Daoy (cell line): ENCODE measurements around the gene GAS2L3. TPM values are rescaled to one million over a fixed set of nuclear protein-coding genes. Genes with fewer than 3 reads are reported as not detected.

ENCODE experiments used
- DNase-seq: peaks from one replicate; pipeline ENCODE4 v3.0.0-alpha.2; 2015; ENCODE audit warnings: low read depth
- total RNA-seq: library from RNA; depleted of rRNA; stranded (reverse); fragments of >200 nt; shearing (Covaris generic); gene quantifications from 2 replicates; pipeline ENCODE4 v1.2.3, GENCODE V29; 2014; rRNA removed

The GAS2L3 gene
- total RNA-seq, 1 experiment from 2014 or later = 38.0 TPM

DNA sequence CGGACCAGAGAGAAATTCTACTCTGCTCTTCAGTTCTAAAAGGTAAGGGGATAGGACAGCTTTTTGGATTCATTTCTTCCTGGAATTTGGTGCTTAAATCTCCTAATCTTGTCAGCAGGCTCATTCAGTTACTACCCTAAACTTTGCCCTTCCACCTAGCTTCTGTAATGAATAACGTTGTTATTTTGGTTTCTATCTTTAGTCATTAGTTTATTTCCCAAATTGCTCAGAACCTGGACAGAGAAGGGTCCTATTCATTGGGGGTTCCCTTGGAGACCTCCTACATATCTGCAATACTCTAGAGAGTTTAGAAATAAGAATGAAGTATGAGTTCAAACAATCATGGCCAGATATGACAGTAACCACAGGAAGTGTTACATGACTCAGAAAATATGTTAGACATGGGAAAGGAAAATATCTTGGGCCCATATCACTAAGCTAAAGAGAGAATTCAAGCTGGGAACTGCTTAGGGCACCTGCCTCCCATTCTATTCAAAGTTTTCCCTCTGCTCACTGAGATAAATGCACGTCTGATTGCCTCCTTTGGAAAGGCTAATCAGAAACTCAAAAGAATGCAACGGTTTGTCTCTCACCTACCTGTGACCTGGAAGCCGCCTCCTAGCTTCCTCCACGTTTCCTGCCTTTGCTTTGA lies 87.9 kb downstream of the GAS2L3 start:
- DNase-seq = peak; percentile 51

- DNase-seq = no peak
These were observed 93.1 kb downstream of the GAS2L3 start for GRCh38 chr12:100666588-100666987.

GRCh38 chr12:100668945-100669536 lies 95.6 kb downstream of the GAS2L3 start:
- peak; percentile 79 for DNase-seq

DNA sequence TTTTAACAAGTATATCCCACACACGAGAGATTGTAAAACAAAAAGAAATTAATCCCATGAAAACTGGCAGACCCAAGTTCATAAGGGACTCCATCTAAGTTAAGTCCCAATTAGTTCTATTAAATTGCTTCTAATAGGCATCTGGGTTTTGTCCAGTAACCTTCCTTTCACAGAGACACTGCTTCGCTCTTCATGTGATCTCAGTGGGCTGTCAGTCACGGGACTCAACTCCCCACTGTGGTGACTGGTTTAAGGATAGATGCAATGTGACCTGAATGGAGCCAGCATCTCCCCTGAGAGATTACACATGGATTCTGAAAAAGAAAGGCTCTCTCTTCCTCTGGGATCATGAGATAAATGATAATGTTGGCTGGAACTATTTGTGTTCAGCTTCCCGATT lies 96.4 kb downstream of the GAS2L3 start:
- no peak for DNase-seq

- DNase-seq = no peak
These were observed 98.1 kb downstream of the GAS2L3 start for GRCh38 chr12:100671396-100672074.

DNA sequence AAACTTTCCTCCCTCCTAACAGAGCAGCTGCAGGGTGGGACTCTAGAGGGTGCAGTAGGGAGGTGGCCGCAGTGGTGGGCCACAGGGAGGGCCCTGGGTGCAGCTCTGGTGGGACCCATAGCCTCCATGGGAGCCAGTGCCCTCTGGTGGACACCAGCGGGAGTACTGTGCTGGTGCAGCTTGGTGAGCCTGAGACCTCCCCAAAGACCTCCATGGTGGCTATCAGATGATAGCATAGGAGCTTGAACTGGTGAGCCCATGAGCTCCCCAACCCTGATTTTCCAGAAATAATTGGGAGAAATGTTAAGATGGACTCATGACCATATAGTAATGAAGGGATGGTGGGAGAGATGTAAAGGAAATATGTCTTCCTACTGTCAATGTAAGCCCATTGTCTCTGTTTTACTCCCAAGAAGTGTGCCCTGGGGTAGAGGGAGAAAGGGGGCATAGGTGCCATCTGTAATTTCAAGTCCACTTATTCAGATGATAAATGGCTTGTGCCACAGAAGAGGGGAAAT lies 98.7 kb downstream of the GAS2L3 start:
- DNase-seq = peak; percentile 45

DNA sequence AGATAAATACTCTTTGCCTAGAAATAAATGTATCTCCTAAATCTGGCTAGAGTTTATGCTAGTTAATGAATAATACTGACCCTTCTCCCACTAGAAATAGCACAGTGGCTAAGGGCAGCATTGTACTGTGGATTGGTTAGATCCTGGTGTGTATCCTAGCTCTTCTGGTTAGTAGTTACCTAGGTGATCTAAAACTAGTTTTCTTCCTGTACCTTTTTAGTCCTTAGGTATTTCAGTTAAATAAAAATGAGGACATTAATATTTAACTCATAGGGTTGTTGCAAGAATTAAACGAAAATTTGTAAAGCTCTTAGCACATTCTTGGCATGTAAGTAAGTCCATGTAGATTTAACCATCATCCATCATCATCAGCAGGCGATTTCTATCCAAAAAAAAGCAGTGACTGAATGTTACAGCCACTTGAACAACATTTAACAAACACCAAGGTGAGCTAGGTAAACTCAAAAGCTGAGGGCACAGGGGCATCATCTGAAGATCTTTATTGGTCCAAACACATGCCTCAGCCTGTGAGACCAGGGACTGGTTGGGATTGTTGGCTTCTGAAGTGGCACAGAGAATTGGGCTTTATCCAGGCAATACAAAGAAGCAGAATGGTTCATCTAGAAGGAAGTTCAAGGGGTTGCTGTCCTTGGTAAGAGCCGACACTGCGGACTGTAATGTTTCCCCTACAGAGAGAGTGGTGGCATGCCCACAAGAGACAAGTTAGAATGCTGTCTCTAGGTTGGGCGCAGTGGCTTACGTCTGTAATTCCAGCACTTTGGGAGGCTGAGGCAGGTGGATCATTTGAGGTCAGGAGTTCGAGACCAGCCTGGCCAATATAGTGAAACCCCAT lies 100.8 kb downstream of the GAS2L3 start:
- no peak for DNase-seq

Other genes starting within 250 kb of the GAS2L3 start
- gene SLC17A8, start 216.6 kb upstream of the GAS2L3 start, total RNA-seq = not detected in 2 replicates
- not detected in 2 replicates for gene NR1H4, start 99.8 kb upstream of the GAS2L3 start, total RNA-seq
- 3.4 and 5.9 TPM in 2 replicates for gene ANO4, start 221.1 kb downstream of the GAS2L3 start, total RNA-seq